ENCODE results near the gene PTPN18. TPM values are rescaled to one million over a fixed set of nuclear protein-coding genes. Genes with fewer than 3 reads are reported as not detected.

Gene PTPN18
- total and polyA plus RNA-seq, 2 donors (not counting 1 experiment from before 2014, with no cell fraction given), result 9.6 to 18.1 TPM

GRCh38 chr2:130313812-130314334 is 42.0 kb upstream of the PTPN18 start:
- no peaks in the 10 kb centered on the region for H3K79me2 ChIP-seq (ENCODE audit: control insufficient read depth, insufficient read depth, low read length)
- H3K4me1 ChIP-seq (ENCODE audit: control insufficient read depth, extremely low read depth, insufficient read depth, low read length), result no peaks in the 10 kb centered on the region
- no peaks in the 10 kb centered on the region for H3K27me3 ChIP-seq (ENCODE audit: control insufficient read depth, insufficient read depth, low read length)
- H3K4me3 ChIP-seq (replicated peaks in 1 of 4; ENCODE audit: control extremely low read depth in 1 of 4, insufficient read depth in 1 of 4, low read depth in 3 of 4, low read length in 4 of 4), result no peak overlapping the region
- no peak for TF ChIP-seq CTCF (conservative IDR thresholded peaks at IDR 0.05 in 1 of 2, IDR thresholded peaks at IDR 0.05 in 1 of 2; ENCODE audit: low read depth in 1 of 2, low read length in 2 of 2)
- no peak for TF ChIP-seq EZH2 (IDR thresholded peaks at IDR 0.05; ENCODE audit: low read length, missing control alignments)
- no peak overlapping the region for H3K9ac ChIP-seq (ENCODE audit: insufficient read depth, low read length)
- H2AFZ ChIP-seq (ENCODE audit: low read length), result no peak overlapping the region
- no peak for DNase-seq (ENCODE audit: low read depth in 2 of 2)
- no peaks in the 10 kb centered on the region for H3K9me3 ChIP-seq (ENCODE audit: control insufficient read depth, insufficient read depth, low read depth, low read length)
- H3K4me2 ChIP-seq (ENCODE audit: extremely low read depth, insufficient read depth, low read length), result no peak overlapping the region
- no peaks in the 10 kb centered on the region for H4K20me1 ChIP-seq (ENCODE audit: control insufficient read depth, extremely low read depth, insufficient read depth, low read length)
- H3K36me3 ChIP-seq (ENCODE audit: control insufficient read depth, insufficient read depth, low read length), result no peaks in the 10 kb centered on the region
- H3K27ac ChIP-seq (ENCODE audit: insufficient read depth, low read length), result no peak overlapping the region

GRCh38 chr2:130314377-130314776 is 41.5 kb upstream of the PTPN18 start:
- H3K4me3 ChIP-seq (replicated peaks in 1 of 4; ENCODE audit: control extremely low read depth in 1 of 4, insufficient read depth in 1 of 4, low read depth in 3 of 4, low read length in 4 of 4), result no peak overlapping the region
- TF ChIP-seq CTCF (conservative IDR thresholded peaks at IDR 0.05 in 1 of 2, IDR thresholded peaks at IDR 0.05 in 1 of 2; ENCODE audit: low read depth in 1 of 2, low read length in 2 of 2) (no peak), EZH2 (IDR thresholded peaks at IDR 0.05; ENCODE audit: low read length, missing control alignments) (no peak)
- H4K20me1 ChIP-seq (ENCODE audit: control insufficient read depth, extremely low read depth, insufficient read depth, low read length), result no peaks in the 10 kb centered on the region
- no peak overlapping the region for H3K27ac ChIP-seq (ENCODE audit: insufficient read depth, low read length)
- no peak for DNase-seq (ENCODE audit: low read depth in 2 of 2)
- no peak overlapping the region for H3K4me2 ChIP-seq (ENCODE audit: extremely low read depth, insufficient read depth, low read length)
- H3K27me3 ChIP-seq (ENCODE audit: control insufficient read depth, insufficient read depth, low read length), result no peaks in the 10 kb centered on the region
- no peak overlapping the region for H3K9ac ChIP-seq (ENCODE audit: insufficient read depth, low read length)
- no peaks in the 10 kb centered on the region for H3K4me1 ChIP-seq (ENCODE audit: control insufficient read depth, extremely low read depth, insufficient read depth, low read length)
- no peak overlapping the region for H2AFZ ChIP-seq (ENCODE audit: low read length)
- H3K79me2 ChIP-seq (ENCODE audit: control insufficient read depth, insufficient read depth, low read length), result no peaks in the 10 kb centered on the region
- no peaks in the 10 kb centered on the region for H3K9me3 ChIP-seq (ENCODE audit: control insufficient read depth, insufficient read depth, low read depth, low read length)
- H3K36me3 ChIP-seq (ENCODE audit: control insufficient read depth, insufficient read depth, low read length), result no peaks in the 10 kb centered on the region

GRCh38 chr2:130316596-130316995 is 39.3 kb upstream of the PTPN18 start:
- Histone ChIP-seq H3K9me3 (ENCODE audit: control insufficient read depth, insufficient read depth, low read depth, low read length) (no peaks in the 10 kb centered on the region), H3K4me3 (replicated peaks in 1 of 4; ENCODE audit: control extremely low read depth in 1 of 4, insufficient read depth in 1 of 4, low read depth in 3 of 4, low read length in 4 of 4) (no peak overlapping the region), H3K9ac (ENCODE audit: insufficient read depth, low read length) (no peak overlapping the region), H2AFZ (ENCODE audit: low read length) (no peak overlapping the region), H3K4me1 (ENCODE audit: control insufficient read depth, extremely low read depth, insufficient read depth, low read length) (no peaks in the 10 kb centered on the region), H4K20me1 (ENCODE audit: control insufficient read depth, extremely low read depth, insufficient read depth, low read length) (no peaks in the 10 kb centered on the region), H3K36me3 (ENCODE audit: control insufficient read depth, insufficient read depth, low read length) (no peaks in the 10 kb centered on the region), H3K27me3 (ENCODE audit: control insufficient read depth, insufficient read depth, low read length) (no peaks in the 10 kb centered on the region), H3K27ac (ENCODE audit: insufficient read depth, low read length) (no peak overlapping the region), H3K4me2 (ENCODE audit: extremely low read depth, insufficient read depth, low read length) (no peak overlapping the region), H3K79me2 (ENCODE audit: control insufficient read depth, insufficient read depth, low read length) (no peaks in the 10 kb centered on the region)
- no peak for TF ChIP-seq CTCF (conservative IDR thresholded peaks at IDR 0.05 in 1 of 2, IDR thresholded peaks at IDR 0.05 in 1 of 2; ENCODE audit: low read depth in 1 of 2, low read length in 2 of 2)
- TF ChIP-seq EZH2 (IDR thresholded peaks at IDR 0.05; ENCODE audit: low read length, missing control alignments), result no peak
- no peak for DNase-seq (ENCODE audit: low read depth in 2 of 2)
